GDM1 (cell line): ENCODE data around the gene GNAL.
"Not testable (repeated sequence)": the region's sequence is repeated elsewhere in the genome, so short reads cannot be mapped to it uniquely, and the experiment has no call there.

Experiments
- DNase-seq: peaks from one replicate; lab custom pipeline; 2025; lab: John Stamatoyannopoulos, UW

Gene GNAL

DNA sequence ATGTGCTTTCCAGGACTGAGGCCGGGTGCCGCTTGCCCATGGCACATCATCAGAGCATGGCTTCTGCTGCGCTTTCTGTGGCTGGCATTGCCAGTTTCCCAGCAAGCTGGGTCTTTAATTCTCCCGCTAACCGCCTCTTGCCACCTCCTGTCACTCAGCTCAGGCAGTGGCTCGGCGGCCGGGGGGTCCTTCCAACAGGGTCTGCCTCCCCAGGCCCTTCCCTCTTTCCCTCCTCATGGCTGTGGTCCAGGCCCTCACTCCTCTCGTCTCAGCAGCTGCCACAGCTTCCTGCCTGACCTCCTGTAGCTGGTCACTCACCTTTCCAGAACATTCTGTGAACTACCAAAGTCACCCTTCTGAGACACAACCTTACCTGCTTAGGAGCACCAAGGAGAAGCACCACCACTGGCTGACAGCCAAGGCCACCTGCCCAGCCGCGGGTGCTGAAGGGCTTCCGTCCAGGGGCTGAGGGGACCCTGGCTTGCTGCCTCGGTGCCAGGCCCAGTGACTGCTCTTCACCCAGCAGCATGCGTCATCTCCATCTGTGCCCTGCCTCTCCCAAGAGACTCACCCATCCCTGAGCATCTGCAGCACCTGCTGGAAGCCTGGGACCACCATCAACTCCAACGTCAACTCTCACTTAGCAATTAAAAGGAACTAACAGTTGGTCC is 184.7 kb downstream of the GNAL start:
- DNase-seq, result no peak

DNA sequence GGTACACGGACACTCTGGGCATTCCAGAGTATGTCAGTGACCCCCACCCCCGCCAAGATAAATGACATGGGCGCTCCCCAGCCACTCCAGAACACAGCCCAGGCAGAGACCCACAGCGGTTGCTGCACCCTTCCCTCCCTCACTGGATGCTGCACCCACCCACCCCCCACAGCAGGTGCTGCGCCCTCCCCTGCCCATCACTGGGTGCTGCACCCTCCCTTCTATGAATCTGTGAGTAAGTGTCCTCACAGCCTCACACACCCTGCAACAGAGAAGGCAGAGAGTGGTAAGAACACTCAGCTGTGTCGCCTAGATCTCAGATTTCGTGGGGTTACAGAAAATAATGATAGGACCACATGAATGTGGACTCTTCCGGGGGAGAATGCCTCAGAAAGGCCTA is 185.6 kb downstream of the GNAL start:
- no peak for DNase-seq

GRCh38 chr18:11877497-11878135 is 188.6 kb downstream of the GNAL start:
- DNase-seq, result no peak

GRCh38 chr18:11880586-11881304 is 191.7 kb downstream of the GNAL start:
- no peak for DNase-seq

DNA sequence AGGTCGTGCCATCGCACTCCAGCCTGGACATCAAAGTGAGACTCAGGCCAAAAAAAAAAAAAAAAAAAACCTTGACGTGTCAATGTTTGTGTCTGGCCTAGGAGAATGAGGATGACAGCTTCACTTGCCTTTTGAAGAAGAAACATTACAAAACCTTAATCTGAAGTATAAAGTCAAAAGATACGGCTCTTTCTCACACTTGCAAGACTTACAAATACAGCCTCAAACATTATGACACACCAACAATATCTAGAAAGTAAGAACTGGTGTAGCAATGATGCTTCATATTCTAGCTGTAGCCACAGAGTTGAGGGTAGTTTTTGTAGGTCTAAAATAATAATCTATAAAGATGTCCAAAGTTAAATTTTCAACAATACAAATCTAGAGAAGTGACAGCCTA is 193.6 kb downstream of the GNAL start:
- DNase-seq, result no peak

GRCh38 chr18:11883153-11883552 is 194.1 kb downstream of the GNAL start:
- DNase-seq, result no peak

GRCh38 chr18:11884396-11885030 is 195.4 kb downstream of the GNAL start:
- DNase-seq, result no peak

- DNase-seq, result no peak
Measured at GRCh38 chr18:11885278-11885947, 196.3 kb downstream of the GNAL start.

DNA sequence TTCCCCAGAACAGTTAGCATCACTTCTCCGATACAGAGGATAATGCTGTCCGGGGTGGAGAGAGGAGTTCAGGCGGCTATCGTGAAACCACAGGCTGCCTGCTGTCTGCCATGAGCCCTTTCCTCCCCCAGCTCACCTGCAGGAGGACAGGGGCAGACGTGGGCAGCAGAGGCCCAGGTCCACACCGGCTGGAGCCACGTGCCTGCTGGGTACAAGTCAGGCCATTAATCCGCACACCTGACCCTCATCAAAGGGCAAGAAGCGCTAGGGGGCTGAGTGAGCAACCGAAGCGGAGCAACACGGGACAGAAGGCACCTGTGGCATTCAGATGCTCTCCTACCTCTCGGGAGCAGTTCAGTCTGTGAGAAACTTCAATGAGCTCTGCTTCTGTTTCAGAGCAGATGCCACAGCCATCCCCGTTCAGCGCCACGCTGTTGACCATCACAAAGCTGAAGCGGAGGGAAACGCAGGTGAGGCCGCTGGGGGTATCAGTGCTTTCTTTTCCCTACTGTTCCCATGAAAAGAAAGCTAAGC is 197.6 kb downstream of the GNAL start:
- DNase-seq, result no peak

DNA sequence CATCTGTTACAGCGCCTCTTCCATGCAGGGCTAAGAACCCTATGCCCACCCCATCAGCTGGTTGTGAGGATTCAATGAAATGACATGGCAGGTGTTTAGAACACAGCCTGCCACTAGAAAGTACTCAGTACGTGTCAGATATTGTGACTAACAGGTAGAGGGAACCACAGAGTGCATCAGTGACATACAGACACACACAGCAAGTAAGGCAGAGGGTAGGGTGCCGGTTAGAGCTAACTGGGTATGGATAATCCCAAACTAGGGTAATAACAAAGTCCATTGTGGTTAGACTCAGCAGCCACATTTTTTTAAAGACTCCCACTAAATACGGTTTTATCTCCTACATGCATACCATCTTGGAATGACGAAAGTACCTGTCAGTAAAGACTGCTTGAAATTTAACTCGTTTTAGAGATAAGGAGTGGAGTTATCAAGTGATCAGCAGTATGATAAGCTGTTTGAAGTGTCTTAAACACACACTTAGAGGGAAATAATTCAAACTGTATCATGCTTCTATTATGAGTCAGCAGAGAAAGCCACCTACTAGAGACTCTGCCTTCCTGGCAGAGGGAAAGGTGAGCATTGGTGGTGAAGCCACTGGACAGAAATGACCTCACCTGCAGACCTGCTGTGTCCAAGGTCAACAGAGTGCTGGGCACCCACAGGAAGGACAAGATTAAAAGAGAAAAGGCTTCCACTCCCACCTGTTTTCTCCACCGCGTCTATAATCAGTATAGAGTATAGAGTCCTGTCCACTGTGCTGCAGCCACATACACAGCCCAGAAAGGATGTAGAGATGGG is 198.5 kb downstream of the GNAL start:
- no peak for DNase-seq

- DNase-seq, result no peak
Measured at GRCh38 chr18:11888726-11889125, 199.7 kb downstream of the GNAL start.

GRCh38 chr18:11889284-11889683 is 200.2 kb downstream of the GNAL start:
- no peak for DNase-seq

DNA sequence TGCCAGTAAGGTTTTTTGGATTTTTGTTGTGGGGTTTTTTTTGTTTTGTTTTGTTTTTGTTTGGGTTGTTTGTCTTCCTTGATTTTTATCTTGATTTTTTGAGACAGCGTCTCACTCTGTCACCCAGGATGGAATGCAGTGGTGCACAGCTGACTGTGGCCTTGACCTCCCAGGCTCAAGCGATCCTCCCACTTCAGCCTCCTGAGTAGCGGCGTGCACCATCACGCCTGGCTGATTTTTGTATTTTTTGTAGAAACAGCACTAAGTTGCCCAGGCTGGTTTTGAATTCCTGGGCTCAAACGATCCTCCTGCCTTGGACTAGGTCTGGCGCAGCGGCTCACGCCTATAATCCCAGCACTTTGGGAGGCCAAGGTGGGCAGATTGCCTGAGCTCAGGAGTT is 202.7 kb downstream of the GNAL start:
- no peak for DNase-seq

DNA sequence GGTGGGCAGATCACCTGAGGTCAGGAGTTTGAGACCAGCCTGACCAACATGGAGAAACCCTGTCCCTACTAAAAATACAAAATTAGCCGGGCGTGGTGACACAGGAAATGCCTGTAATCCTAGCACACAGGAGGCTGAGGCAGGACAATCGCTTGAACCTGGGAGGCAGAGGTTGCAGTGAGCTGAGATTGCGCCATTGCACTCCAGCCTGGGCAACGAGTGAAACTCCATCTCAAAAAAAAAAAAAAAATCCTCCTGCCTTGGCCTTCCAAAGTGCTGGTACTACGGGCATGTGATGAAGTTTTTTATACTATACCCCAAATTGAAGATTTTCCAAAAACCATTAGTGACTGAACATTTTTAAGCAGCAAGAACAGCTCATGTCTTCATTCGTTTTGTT is 203.4 kb downstream of the GNAL start:
- DNase-seq, result not testable (repeated sequence)

GRCh38 chr18:11897781-11898180 is 208.7 kb downstream of the GNAL start:
- DNase-seq, result no peak

- DNase-seq, result no peak
Measured at GRCh38 chr18:11899063-11899462, 210.0 kb downstream of the GNAL start.

DNA sequence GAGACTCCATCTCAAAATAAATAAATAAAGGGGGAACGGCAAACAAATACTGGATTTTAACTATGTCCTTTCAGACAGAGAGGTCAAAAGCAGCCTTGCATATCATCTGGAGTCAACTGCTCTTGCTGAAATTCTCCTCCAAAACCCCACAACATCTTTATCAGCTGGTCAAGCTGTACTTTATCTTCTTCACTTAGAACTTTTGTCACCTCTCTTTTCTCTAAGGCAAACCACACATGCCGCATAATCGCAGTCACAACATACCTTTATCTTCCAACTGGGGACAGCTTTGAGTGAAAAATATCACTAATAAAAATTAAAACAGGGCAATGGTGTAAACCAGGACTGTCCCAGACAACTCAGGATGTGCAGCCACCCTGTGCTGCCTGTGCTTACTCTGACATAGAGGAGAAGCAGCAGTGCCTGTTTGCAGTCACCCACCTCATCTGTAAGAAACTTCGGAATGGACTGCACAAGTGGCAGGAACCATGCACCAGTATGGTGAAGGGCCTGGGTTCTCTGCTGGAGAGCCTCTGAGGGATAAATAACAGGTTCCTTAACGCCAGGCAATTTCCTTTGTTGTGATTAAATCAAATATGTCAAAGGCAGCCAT is 212.9 kb downstream of the GNAL start:
- no peak for DNase-seq

DNA sequence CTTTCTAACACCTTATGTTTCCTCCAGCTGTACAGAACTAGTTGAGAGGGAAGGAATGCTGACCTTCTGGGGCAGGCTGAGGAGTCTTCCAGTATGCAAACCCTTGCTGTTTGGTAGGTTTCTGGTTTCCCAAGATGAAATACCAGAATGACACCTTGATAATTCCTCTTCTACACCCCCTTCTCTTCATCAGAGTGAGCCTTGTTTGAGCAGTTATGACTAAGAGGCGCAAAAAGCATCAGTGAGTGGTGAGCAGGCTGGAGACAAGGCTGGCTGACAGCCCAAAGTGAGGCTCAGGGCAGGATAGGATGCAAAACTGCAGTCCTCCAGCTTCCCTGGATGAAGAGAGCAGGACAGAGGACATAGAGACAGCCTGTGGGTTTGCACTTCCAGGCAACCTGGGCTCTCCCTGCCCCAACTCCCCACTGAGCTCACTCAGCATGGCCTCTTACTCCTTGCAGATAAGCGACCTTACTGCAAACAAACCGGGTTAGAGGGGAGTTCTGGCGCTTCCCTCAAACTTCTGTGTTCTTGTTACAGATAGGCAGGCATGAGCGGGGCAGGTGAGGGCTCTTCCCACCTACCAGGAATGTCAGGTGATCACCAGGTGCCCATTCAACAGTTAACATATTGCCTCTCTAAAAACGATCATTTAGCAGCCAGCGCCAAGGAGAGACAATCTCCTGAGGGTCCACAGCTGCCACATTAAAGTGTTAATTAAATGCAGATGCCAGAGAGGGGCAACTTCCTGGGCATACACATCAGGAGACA is 213.6 kb downstream of the GNAL start:
- DNase-seq, result no peak

- DNase-seq, result no peak
Measured at GRCh38 chr18:11905613-11906012, 216.5 kb downstream of the GNAL start.

- DNase-seq, result no peak
Measured at GRCh38 chr18:11906176-11906575, 217.1 kb downstream of the GNAL start.
